CD4-positive, alpha-beta T cell treated with Interleukin-17A for 1 hour (primary cell): ENCODE measurements around the gene VRK1.

Experiments
- DNase-seq: peaks from one replicate; pipeline ENCODE4 v3.0.0-alpha.2; 2020

The VRK1 gene

DNA sequence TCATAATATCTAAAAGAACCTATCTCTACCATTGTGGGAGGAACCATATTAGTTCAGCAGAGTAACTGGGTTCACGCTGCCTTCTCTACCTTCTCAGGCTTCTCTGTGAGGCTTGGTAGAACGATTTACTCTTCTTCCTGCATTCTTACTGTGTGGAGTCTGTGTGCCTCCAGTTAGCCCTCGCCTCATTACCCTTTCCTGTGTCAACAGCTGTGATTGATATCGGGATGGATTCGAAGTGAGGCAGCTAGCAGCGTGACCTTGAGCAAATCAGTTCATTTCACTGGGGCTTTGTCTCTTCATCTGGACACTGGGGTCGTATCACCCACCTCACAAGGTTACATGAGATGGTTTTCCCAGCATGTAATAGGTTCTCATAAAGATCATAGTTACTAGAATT, 4.6 kb upstream of the VRK1 start:
- no peak for DNase-seq

DNA sequence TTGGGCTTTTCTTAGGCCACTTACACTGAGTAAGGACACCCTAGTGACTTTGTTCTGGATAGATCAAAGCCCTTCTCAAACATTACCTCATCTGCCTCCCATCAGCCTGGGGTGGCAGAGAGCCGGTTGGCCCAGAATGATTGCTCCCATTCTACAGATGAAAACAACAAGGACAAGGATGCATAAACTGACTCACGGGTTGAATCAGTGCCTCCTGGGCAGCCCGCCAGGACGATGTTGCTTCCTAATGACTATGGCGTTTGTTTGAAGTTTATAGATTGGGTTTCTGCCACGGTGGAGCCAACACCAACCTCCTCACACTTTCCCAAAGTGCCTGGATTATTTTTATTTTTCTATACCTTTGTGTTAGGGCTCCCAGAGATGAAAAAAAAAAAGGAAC, 3.6 kb upstream of the VRK1 start:
- no peak for DNase-seq

DNA sequence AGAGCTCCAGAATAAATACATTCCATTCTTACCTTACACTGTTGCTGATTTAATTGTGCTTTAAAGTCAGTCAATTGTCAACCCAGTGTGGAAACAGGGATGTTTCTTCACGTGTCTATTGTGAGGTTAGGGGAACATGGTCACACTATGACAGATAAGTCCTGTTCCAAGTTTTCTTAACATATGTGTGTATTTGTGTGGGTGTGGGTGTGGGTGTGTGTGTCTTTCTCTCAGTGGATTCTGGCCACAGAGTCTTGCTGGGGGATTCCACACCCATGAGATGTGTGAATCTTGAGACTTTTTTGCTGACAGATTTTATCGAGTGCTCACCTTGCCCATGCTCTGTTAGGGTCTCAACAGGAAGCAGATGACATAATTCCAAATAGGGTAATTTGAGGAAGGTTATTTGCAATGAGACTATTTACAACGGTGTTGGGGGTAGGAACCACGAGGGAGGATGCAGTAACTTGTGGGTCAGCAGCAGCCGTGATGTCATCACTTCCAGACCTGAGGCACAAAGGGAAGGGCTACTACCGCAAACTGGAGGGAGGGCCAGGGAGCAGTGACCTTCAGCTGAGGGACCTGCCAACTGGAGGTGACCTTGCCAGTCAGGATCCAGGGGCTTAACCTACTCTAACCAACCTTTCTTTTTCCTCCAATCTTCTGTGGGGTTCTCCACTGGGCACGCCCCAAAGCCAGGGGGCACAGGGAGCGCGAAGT, 1.9 kb upstream of the VRK1 start:
- DNase-seq = no peak

DNA sequence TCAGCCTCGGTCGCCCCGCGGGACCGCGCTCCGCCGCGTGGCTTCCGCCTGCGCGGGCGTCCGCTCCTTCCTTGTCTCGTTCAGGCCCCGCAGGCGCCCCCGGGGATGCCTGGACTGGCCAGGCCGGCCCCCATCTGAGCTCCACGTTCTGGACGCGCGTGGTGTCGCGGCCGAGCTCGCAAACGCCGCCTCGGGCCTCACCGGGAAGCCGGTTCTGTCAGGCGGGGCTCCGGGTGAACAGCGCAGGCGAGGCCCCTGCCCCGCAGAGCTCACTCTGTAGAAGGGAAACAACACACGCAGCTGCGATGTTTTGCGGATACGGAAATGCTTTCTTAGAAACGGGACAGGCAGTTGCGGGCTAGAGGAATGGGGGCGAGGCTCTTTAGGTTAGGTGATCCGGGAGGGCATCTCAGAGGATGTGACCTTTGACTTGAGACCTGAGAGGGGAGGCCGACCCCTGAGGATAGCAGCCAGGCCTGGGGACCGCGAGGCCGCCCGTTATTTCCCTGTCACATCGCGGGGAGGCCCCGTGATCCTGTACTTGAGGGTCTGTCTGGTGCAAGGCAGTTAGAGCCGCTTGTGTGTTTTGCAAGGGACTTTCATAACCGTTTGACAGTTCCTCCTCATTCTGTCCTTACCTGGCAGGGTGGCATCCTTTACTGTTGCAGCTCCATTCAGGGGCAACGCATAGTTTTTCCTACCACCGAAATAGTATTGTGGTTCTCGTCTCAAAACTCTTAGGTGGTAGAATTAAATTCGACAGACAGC, 584 bp downstream of the VRK1 start:
- DNase-seq = peak; percentile 40

DNA sequence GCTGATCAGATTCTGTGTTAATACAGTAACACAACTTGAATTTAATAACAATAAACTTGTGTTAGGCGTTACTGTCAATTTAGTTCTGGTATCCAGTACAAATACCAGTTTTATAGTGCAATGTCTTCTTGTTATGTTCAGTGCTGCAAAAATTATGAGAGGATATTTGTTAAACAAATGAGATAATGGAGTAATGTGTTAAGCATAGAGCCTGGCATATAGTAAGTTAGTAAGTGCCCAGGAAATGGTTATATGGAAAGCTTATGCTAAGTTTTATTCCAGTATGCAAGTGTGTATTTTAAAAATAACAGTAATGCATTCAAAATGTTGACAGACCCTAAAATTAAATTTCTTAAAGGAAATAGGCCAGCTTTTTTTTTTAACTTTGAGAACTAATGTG, 1.8 kb downstream of the VRK1 start:
- DNase-seq = no peak

DNA sequence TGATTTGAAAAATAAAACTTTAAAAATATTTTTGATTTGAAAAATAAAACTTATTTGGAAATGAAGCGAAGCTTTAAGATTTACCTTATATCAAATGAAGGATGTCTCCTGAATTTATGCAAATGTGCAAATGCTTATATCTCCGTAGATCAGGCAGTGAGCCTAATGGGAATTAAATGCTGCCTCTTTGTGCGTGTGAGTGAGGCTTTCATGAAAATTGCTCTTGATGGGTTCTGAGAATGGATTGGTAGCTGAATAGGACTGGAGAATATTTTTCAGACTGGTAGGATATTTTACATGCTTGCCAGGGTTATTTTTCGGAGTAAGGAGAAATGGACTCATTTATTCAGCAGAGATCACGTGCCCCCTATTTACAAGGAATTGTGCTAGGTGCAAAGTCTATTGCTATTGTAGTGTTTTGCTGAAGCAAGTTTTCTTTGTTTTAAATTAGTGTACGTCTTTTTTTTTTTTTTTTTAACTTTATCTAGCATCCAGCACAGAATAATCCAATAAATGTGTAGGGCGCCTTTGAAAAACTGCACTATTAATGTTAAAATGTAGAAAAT, 2.4 kb downstream of the VRK1 start:
- DNase-seq = no peak

DNA sequence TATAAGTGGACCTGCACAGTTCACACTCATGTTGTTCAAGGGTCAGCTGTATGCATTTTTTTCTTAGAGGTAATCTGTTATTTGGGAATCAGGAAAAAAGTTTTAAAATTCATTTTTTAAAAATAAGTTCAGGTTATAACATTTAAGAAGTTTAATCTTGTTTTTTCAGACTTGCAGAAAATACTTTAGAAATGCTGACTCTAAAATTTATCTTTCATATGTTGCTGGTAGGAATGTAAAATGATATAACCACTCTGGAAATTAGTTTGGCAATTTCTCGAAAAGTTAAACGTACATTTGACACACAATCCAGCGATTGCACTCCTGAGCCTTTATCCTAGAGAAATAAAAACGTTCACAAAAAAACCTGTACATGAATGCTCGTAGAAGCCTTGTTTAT, 4.7 kb downstream of the VRK1 start:
- no peak for DNase-seq

DNA sequence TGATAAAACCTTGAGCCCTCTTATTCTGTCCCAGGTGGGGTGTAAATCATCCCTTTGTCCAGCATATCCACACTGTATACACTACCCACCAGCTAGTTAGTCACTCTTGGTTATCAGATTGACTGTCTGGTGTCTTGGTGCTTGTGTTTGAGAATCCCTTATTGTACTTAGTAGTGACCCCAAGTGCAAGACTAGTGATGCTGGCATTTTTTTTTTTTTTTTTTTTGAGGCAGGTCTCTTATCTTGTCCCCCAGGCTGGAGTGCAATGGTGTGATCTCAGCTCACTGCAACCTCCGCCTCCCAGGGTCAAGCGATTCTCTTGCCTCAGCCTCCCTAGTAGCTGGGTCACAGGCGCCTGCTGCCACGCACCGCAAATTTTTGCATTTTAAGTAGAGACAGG, 5.8 kb downstream of the VRK1 start:
- DNase-seq = no peak

DNA sequence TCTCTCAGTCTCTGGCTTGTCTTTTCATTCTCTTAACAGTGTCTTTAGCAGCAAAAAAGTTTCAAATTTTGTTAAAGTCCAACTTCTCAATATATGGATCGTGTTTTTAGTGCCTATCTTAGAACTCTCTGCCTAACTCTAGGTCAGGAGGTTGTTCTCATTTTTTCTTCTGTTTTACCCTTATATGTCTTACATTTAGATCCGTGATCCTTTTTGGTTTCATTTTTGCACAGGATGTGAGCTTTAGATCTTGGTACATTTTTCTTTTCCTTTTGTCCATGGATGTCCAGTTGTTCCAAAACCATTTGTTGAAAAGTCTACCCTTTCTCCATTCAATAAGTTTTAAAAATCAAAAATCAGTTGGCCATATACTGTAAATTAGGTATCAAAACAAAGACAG, 6.8 kb downstream of the VRK1 start:
- no peak for DNase-seq

DNA sequence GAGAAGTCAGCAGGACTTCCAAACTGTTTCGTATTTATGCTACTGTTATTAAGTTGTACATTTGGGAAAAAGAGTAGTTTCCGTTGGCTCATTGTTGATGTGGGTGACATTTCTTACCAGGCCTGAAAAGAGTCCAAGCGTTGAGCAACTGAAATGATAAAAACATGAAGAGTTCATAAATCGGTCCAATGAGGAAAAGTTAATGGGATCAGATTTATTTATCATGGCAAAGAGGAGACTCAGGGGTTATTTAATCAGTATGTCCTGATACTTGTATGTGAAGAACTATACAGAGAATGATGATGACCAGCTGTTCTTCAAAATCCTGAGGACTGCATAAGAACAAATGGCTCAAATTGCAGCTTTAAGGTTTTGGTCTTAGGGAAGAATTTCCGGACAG, 7.7 kb downstream of the VRK1 start:
- DNase-seq = no peak

DNA sequence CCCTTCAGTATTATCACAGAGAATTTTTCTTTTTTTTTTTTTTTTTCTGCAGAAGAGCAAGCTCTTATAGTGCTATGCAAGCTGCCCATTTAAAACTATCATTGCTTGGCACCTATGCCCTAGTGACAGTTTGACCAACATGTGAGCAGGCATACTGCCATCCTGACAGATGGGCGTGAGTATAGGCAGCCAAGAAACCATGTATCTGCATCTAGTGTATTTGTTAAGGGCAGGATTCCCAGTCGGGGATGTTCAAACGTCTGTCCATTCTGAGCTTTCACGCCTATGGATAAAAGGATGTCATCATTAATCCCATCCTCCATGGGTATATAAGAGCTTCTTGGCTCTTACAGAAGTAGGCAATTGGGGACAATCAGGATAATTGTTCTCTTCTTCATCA, 8.8 kb downstream of the VRK1 start:
- DNase-seq = no peak

DNA sequence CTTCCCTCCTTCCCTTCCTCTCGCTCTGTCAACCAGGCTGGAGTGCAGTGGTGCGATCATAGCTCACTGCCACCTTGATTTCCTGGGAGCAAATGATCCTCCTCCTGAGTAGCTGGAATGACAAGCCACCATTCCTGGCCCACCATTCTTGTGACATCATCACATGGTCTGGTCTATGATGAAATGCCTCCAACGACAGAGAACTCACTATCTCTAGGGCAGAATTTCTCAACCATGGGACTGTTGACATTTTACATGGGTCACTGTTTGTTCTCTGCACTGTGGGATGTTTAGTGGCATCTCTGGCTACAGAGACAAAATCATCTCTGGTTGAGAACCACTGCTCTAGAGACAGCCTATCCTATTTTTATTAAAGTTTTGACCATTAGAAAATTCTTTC, 9.7 kb downstream of the VRK1 start:
- no peak for DNase-seq

DNA sequence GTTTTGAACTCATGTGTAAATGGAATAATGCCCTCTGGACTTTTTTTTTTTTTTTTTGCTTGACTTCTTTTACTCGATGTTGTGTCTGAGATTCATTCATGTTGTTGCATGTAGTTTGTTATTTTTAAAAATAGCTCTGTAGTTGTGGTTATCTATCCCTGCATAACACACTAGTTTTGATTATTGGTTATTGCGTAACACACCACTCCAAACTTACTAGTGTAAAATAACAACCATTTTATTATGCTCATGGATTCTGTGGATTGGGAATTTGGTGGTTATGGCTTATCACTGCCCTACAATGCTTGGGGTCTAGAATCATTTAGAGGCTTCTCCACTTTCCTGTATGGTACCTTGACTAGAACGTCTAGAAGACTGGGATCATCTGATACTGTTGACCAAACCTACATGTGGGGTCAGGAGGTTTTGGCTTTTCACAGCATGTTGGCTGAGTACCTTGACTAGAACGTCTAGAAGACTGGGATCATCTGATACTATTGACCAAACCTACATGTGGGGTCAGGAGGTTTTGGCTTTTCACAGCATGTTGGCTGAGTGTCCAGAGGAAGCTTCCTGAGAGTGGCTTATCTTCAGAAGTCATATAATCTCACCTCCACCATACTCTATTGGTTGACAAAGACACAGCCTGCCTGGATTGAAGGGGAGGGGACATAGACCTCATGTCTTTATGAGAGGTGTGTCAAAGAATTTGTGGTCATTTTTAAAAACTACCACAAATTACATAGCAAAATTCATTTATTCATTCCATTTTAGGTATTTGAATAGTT, 11.6 kb downstream of the VRK1 start:
- no peak for DNase-seq

DNA sequence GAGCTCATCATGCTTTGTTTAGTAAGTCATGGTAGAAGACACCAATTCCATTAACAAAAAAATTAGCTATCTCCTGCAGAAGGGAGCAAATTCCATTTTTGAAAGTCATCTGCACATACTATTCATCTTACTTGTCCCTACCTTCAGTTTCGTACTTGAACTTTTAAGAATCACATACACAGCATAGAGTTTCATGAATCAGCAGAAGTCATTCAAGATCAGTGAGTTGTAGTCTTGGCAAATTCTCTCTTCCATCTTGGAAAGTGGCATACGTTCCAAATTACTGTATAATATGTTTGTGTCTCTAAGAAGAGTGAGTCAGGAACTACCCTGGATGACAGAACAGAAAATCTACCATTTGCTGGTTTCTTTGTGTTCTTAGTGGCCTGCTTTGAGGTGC, 14.1 kb downstream of the VRK1 start:
- no peak for DNase-seq

DNA sequence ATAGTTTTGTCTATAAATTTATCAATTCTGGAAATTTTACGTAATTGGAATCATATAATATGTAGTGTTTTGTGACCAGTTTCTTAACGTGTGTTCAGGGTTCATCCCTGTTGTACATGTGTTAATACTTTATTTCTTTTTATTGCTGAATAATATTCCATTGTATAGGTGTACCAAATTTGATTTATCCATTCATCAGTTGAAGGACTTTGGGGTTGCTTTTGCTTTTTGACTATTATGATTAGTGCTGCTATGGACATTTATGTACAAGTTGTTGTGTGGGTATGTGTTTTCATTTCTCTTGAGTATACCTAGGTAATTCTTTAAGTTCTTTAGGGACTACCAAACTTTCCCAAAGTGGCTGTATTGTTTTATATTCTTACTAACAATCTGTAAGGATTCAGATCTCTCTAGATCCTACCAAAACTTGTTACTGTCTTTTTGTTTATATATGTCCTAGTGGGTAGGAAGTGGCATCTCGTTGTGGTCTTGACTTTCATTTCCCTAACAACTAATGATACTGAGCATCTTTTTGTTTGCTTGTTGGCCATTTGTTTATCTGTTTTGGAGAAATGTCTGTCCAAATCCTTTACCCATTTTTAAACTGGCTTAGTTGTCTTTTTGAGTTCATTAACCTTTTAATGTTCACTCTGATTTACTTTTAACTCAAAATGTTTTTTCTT, 14.9 kb downstream of the VRK1 start:
- DNase-seq = peak; percentile 22

DNA sequence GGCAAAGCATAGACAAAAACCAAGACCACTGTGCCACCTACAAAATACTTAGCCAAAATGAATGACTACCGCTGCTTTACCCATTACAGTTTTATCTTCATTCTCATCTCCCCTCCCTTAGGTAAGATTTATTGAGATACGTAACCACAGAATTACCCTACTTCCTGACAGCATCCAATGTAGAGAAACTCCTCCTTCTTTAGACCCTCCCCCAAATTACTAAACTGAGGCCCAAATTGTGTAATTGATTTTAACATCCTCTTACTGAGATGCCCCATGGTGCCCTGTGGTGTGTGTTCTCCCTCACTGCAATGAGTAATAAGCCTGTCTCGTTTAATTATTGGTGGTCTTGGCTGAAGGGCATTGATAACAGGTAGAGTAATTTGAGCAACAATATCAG, 19.1 kb downstream of the VRK1 start:
- no peak for DNase-seq

DNA sequence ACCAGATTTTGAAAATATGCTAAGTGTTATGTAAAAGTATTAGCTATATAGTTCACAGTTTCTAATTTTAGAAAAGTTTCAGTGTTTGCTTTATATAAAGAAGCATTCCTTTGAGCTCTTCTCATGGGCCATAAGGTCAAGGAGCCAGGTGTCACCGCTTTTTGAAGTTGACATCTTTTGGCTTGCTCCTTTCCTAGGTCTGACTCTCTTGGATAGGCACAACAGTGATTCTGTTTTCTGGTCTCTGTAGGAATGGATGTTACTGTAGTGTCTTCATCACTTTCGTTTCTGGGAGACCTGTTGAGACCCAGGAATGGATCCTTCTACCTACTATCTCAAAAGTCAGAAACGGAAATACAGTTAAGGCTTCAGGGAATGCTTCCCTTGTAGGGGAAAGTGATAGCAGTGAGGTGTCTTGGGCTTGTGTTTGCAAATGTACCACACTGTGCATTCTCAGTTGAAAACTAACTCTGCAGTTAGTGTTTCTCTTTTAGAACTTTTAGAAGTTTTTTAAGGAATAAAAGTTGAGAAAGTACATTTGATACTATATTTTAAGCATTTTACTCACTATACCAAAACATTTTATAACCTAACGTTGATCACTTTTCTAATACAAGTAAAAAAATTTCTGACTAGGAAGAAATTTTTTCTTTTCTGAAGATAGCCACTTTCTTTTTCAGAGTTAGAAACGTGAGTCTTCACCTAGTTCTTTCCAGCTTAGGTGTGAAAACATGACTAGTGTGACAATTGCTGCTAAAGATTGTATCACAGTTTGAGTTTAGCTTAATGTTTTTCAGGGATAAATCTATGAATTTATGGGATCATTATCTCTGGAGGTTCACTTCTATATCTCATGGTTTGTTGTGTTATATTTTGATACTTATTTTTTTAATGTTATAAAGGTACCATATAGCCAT, 20.8 kb downstream of the VRK1 start:
- DNase-seq = no peak

DNA sequence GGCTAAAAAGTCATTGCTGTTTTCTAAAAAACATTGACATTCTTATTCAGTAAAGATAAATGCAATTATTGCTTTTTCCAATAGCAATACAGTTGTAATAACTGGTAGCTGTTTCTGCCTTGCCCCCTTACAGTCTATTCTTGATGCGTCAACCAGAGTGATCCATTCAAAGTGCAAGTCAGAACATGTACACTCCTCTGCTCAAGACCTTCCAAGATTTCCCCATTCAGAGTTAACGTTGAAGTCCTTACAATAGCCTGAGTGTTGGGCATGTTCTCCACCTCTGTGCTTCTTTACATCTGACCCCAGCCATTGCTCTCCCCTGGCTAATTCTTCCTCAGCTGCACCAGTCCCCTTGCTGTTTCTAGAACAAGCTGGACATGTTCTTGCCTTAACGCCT, 24.3 kb downstream of the VRK1 start:
- no peak for DNase-seq

DNA sequence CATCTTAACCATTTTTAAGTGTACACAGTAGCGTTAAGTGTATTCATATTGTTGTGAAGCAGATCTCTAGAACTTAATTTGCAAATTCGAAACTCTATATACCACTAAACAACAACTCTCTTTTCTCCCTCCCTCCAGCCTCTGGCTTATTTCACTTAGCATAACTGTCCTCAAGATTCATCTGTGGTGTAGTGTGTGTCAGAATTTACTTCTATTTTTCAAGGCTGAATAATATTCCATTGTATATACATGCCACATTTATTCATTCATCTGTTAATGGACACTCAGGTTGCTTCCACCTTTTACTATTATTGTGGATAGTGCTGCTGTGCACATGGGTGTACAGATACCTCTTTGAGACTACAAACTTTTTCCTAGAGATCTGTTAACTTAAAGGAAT, 26.5 kb downstream of the VRK1 start:
- DNase-seq = no peak

DNA sequence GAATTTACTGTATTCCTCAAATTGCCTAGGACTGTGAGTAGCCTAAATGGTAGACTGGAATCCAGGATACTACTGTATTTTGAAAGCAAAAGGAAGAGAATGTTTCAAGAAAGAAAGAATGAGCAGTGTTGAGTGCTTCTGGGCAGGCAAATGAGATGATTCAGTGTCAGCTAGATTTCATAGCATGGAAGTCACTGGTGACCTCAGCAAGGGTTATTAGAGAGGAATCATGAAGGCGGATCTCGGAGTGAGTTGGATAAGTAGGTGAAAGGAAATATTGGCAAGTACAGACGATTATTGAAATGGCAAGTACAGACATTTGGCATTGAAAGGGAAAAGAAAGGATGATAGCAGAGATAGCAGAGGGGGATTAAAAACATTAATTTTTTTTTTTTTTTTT, 27.1 kb downstream of the VRK1 start:
- no peak for DNase-seq

DNA sequence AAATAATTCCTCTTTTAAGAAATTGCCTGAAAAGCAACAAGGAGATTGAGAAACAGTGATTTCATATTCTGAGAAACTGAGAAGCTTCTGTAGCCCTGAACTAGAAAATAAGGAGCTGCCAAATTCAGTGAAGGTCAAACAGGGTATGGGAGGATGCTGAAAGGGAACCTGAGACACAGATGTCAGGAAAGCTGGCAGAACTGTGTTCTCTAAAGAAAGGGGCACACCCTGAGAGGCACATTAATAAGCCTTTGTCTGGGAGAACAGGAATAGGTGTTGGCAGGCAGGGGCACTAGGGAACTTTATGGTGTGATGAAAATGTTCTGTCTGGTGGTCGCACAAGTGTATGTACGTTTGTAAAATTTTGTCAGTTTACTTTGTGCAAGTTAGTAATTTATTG, 29.6 kb downstream of the VRK1 start:
- DNase-seq = no peak

DNA sequence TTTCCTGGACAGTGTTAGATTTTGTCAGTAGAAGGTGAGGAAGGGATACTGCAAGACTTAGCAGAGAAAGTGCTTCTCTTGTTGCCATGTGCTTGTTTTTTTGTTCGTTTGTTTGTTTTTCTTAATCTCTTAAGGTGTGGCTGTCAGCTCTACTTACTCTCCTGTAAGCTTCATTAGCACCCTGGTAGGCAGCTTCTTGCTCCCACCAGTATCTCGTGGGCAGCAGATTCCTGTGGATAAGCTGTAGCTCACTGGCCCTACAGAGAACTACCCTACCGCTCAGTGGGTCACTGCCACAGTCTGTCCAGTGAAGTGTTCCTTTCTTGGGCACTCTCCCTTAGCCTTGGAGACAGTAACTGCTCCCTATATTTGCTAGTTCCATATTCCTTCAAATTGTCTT, 30.1 kb downstream of the VRK1 start:
- DNase-seq = no peak
